Glutamatergic neuron (in vitro differentiated cells): ENCODE results near the gene CISD1. TPM values are rescaled to one million over a fixed set of nuclear protein-coding genes. Genes with fewer than 3 reads are reported as not detected.
"Not testable (repeated sequence)": the region's sequence is repeated elsewhere in the genome, so short reads cannot be mapped to it uniquely, and the experiment has no call there.

Experiments
- DNase-seq: peaks from one replicate; pipeline ENCODE4 v3.0.0; 2022
- H3K27ac Mint-ChIP-seq: one replicate; pipeline ENCODE4 v1.8.0; 2020; ENCODE audit warnings: mild to moderate bottlenecking, mixed read lengths, inconsistent platforms; ENCODE audit not compliant: unreplicated experiment
- H3K27me3 Mint-ChIP-seq: one replicate; pipeline ENCODE4 v1.8.0; 2020; ENCODE audit warnings: mild to moderate bottlenecking, moderate library complexity, mixed read lengths, inconsistent platforms; ENCODE audit not compliant: unreplicated experiment
- H3K36me3 Mint-ChIP-seq: one replicate; pipeline ENCODE4 v1.8.0; 2020; ENCODE audit warnings: mild to moderate bottlenecking, mixed read lengths, inconsistent platforms; ENCODE audit not compliant: unreplicated experiment
- H3K4me1 Mint-ChIP-seq: one replicate; pipeline ENCODE4 v1.8.0; 2020; ENCODE audit warnings: mild to moderate bottlenecking, low read depth, mixed read lengths, inconsistent platforms; ENCODE audit not compliant: unreplicated experiment
- H3K4me3 Mint-ChIP-seq: one replicate; pipeline ENCODE4 v1.8.0; 2020; ENCODE audit warnings: mild to moderate bottlenecking, mixed read lengths, inconsistent platforms; ENCODE audit not compliant: unreplicated experiment
- H3K9me3 Mint-ChIP-seq: one replicate; pipeline ENCODE4 v1.8.0; 2020; ENCODE audit warnings: mild to moderate bottlenecking, moderate library complexity, mixed read lengths, inconsistent platforms; ENCODE audit not compliant: unreplicated experiment
- CTCF ChIP-seq: fragments of 200-600 bp; sonication (generic); IDR thresholded peaks from one replicate; pipeline ENCODE4 v1.5.0; 2021; ENCODE audit not compliant: partially characterized antibody, unreplicated experiment
- long read RNA-seq: library from polyadenylated mRNA; unstranded; transcript quantifications from one replicate; pipeline ENCODE4 v2.0.0, GENCODE V29; 2020; ENCODE audit not compliant: unreplicated experiment
- total RNA-seq: library from RNA; stranded (reverse); fragmentation: NEBNext Ultra II Directional; extraction: Animal tissue kit (Norgen Biotek cat#: 25700); gene quantifications from one replicate; pipeline ENCODE4 v1.2.1, GENCODE V29; 2021; ENCODE audit not compliant: unreplicated experiment

The CISD1 gene
- total RNA-seq = 29.3 TPM
- long read RNA-seq, transcript CISD1-201 (3 exons, 2,479 nt) = major isoform, 40 of 41 reads
- long read RNA-seq, partial matches to known transcripts = 1 of 41 reads
- long read RNA-seq, other reads (novel, unspliced or antisense) = 0 of 41 reads

GRCh38 chr10:58268946-58269781, at the start of gene CISD1:
TSS of gene CISD1 (plus strand) at chr10:58269162. CDS start at chr10:58269274, 112 bp downstream.
- peak within 1 kb of the TSS; percentile 93 for H3K4me3 Mint-ChIP-seq
- DNase-seq = peak; percentile 98
- peaks cover 5% of the 10 kb centered on the region for H3K36me3 Mint-ChIP-seq
- H3K27ac Mint-ChIP-seq = peak within 1 kb of the TSS; percentile 88
- peaks cover 8% of the 10 kb centered on the region for H3K4me1 Mint-ChIP-seq
- TF ChIP-seq CTCF = no peak
- H3K9me3 Mint-ChIP-seq = peaks cover 10% of the 10 kb centered on the region
- peaks cover 7% of the 10 kb centered on the region for H3K27me3 Mint-ChIP-seq

- no peak overlapping the region for H3K4me3 Mint-ChIP-seq
- H3K9me3 Mint-ChIP-seq = no peaks in the 10 kb centered on the region
- no peak overlapping the region for H3K27ac Mint-ChIP-seq
- H3K36me3 Mint-ChIP-seq = no peaks in the 10 kb centered on the region
- TF ChIP-seq CTCF = no peak
- no peak for DNase-seq
- no peaks in the 10 kb centered on the region for H3K27me3 Mint-ChIP-seq
- H3K4me1 Mint-ChIP-seq = no peaks in the 10 kb centered on the region
Measured at GRCh38 chr10:58219875-58220274, 49.1 kb upstream of the CISD1 start.

- no peaks in the 10 kb centered on the region for H3K27me3 Mint-ChIP-seq
- no peak overlapping the region for H3K4me3 Mint-ChIP-seq
- DNase-seq = no peak
- no peaks in the 10 kb centered on the region for H3K36me3 Mint-ChIP-seq
- H3K9me3 Mint-ChIP-seq = no peaks in the 10 kb centered on the region
- no peaks in the 10 kb centered on the region for H3K4me1 Mint-ChIP-seq
- no peak overlapping the region for H3K27ac Mint-ChIP-seq
- TF ChIP-seq CTCF = no peak
Measured at GRCh38 chr10:58220769-58221451, 48.1 kb upstream of the CISD1 start.

GRCh38 chr10:58225654-58226053, 43.3 kb upstream of the CISD1 start:
- TF ChIP-seq CTCF = no peak
- no peaks in the 10 kb centered on the region for H3K4me1 Mint-ChIP-seq
- no peak overlapping the region for H3K27ac Mint-ChIP-seq
- H3K27me3 Mint-ChIP-seq = peaks cover 2% of the 10 kb centered on the region
- DNase-seq = no peak
- no peak overlapping the region for H3K4me3 Mint-ChIP-seq
- H3K9me3 Mint-ChIP-seq = no peaks in the 10 kb centered on the region
- H3K36me3 Mint-ChIP-seq = peaks cover 7% of the 10 kb centered on the region

GRCh38 chr10:58229856-58230255, 39.1 kb upstream of the CISD1 start:
- not testable (repeated sequence) for H3K27ac Mint-ChIP-seq, H3K27me3 Mint-ChIP-seq, H3K9me3 Mint-ChIP-seq, DNase-seq, H3K4me1 Mint-ChIP-seq, H3K4me3 Mint-ChIP-seq
- peaks cover 40% of the 10 kb centered on the region for H3K36me3 Mint-ChIP-seq
